GM18951 (cell line): ENCODE measurements around the gene TMEM141.
"Not testable (repeated sequence)": the region's sequence is repeated elsewhere in the genome, so short reads cannot be mapped to it uniquely, and the experiment has no call there.

Source experiments
- POLR2A ChIP-seq: IDR thresholded peaks from 4 replicates; pipeline ENCODE4 v1.6.1; 2011; ENCODE audit warnings: mild to moderate bottlenecking; ENCODE audit not compliant: insufficient read length, insufficient read depth; ENCODE audit errors: extremely low read depth
- in situ Hi-C: fragments of 300-500 bp; cut with MboI; formaldehyde crosslinking; loops from one replicate; pipeline ENCODE4 v1.12.0; 2022; ENCODE audit warnings: low sequenced_read_pairs, mixed read lengths, inconsistent platforms; ENCODE audit not compliant: unreplicated experiment

TMEM141 gene

GRCh38 chr9:136759001-136759400, 32.1 kb upstream of the TMEM141 start:
- in situ Hi-C loops = no loop called here
- TF ChIP-seq POLR2A = no peak

DNA sequence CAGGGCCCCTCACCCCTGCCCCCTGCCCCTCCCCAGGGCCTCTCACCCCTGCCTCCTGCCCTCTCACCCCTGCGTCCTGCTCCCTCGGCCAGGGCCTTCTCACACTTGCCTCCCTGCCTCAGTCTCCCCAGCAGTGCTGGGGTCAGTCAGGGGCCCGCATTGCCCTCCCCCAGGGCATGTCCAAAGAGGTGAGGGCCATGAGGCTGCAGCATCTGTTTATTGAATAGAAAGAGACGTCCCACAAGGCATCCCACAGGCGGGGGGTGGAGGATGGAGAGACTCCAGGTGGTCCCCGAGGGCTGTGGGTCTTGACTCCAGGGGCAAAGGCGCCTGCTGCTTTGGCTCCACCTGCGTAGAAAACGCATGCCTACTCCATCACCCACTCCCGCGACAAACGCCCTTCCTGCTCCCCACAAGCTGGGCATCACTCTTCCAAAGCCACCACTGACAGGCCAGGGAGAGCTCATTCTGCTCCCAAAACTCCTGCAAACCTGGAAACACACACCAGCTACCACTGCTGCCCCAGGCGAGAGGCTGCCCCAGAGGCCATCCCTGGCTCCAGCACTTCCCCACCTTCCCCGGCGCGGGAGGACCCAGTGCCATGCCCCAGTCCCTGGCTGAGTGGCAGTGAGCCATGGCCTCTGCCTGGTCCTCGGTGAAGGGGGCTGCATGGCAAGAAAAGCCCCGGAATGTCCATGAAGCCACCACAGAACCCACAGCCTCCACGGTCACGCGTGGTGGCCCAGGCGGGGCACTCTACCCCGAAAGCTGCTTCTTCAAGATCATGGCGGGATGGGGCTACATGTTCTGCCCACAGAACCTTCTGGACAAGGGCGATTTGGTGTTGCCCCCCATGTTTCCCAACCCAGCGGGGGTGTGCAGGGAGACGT, 31.5 kb upstream of the TMEM141 start:
- no peak for TF ChIP-seq POLR2A
- in situ Hi-C loops = no loop called here

DNA sequence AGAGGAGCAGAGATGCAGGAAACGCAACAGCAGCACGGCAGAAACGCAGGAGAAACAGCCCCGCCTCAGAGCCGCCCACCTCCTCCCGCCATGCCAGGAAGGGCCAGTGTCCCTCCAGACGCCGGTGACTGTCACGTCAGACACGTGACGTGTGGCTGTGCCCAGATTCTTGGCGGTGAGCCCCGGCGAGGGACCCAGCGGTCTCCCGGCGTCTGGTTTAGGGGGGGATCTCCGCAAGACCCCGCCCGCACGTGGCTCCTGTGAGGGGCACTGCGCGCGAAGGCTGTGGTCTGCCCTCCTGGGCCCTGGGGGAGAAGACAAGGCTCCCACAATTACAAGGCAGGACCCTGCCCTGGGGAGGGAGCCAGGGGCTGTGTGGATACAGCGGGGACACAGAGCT, 30.7 kb upstream of the TMEM141 start:
- no peak for TF ChIP-seq POLR2A
- in situ Hi-C loops = no loop called here

- in situ Hi-C loops = not testable (repeated sequence)
Observed at GRCh38 chr9:136760834-136761544, 30.2 kb upstream of the TMEM141 start.

- TF ChIP-seq POLR2A = no peak
- in situ Hi-C loops = no loop called here
Observed at GRCh38 chr9:136761545-136761981, 29.6 kb upstream of the TMEM141 start.

- in situ Hi-C loops = no loop called here
- no peak for TF ChIP-seq POLR2A
Observed at GRCh38 chr9:136762221-136762691, 28.9 kb upstream of the TMEM141 start.

- no peak for TF ChIP-seq POLR2A
- in situ Hi-C loops = no loop called here
Observed at GRCh38 chr9:136762915-136763648, 28.1 kb upstream of the TMEM141 start.

DNA sequence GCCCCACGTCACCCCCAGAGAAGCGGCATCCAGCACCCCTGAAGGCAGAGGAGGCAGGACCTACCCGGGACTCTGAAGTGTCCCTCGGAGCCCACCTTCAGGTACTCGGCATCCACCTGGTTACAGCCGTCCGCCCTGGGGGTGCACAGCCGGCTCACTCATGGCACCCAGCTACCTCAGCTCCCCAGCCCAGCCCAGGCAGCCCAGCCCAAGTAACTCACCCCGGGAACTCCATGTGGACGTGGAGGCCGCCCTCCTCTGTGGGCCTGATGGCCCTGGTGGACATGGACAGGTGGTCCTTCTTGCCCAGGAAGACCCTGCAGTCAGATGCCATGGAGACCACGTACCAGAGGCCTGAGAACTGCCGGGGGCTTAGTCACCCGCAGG, 27.5 kb upstream of the TMEM141 start:
- in situ Hi-C loops = no loop called here
- TF ChIP-seq POLR2A = no peak

GRCh38 chr9:136764301-136764891, 26.7 kb upstream of the TMEM141 start, which contains the start of gene LCN15:
Gene LCN15 (minus strand): TSS chr9:136764518. CDS start chr9:136764488, 30 bp downstream.
- no peak for TF ChIP-seq POLR2A
- in situ Hi-C loops = no loop called here

DNA sequence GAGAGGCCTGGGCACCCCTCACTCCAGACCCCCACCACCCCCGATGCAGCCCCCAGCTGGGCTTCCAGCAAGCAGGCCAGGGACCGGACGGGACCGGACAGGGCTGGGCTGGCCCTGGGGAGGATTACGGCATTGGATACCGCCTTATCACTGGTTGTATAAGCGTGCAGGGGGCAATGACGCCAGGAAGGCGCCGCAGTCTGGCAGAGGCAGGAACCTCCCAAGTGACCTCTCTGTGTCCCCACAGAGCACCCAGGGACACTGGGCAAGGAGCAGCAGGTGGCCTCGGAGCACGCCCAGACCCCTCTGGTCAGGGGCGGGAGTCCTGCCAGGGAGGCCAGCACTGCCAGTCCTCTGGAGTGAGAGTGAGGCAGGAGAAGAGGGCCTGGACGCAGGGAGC, 26.1 kb upstream of the TMEM141 start:
- in situ Hi-C loops = no loop called here
- no peak for TF ChIP-seq POLR2A

DNA sequence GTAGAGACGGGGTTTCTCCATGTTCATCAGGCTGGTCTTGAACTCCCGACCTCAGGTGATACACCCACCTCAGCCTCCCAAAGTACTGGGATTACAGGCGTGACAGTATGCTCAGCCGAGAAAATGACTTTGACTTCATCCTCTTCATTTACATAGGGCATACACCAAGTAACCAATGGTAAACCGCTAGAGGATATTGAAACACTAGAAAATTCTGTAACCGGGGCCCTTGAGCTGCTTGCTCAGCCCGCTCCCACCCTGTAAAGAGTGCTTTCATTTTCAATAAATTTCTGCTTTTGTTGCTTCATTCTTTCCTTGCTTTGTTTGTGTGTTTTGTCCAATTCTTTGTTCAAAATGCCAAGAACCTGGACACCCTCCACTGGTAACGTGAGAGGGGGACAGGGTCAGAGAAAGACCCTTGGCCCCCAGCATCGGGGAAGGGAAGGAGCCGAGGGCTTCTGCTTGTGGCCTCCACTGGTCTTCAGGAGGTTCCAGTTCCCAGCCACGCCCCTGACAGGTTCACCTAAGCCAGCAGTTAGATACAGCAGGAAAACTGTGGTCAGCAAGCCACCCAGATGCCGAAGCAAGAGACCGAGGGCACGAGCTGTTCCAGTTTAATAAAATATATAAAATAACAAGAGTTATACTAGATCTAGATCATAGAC, 25.3 kb upstream of the TMEM141 start:
- in situ Hi-C loops = not testable (repeated sequence)

GRCh38 chr9:136766410-136767120, 24.6 kb upstream of the TMEM141 start:
- in situ Hi-C loops = not testable (repeated sequence)
